ENCODE results near the gene MPND.
"Not testable (repeated sequence)": the region's sequence is repeated elsewhere in the genome, so short reads cannot be mapped to it uniquely, and the experiment has no call there.

Gene MPND

GRCh38 chr19:4327877-4328242 is 15.5 kb upstream of the MPND start:
- Histone ChIP-seq H3K4me3 (ENCODE audit: low read depth, low read length, poor library complexity, severe bottlenecking) (no peak overlapping the region), H3K4me2 (ENCODE audit: low read length) (no peak overlapping the region)

GRCh38 chr19:4328243-4328990 is 14.9 kb upstream of the MPND start:
- Histone ChIP-seq H4K20me1 (ENCODE audit: insufficient read depth, low read length) (no peaks in the 10 kb centered on the region), H3K9me3 (ENCODE audit: low read length) (no peaks in the 10 kb centered on the region), H3K4me3 (ENCODE audit: low read depth, low read length, poor library complexity, severe bottlenecking) (no peak overlapping the region), H3K9ac (ENCODE audit: low read length) (no peak overlapping the region), H3K4me1 (ENCODE audit: insufficient read depth, low read length, severe bottlenecking) (no peaks in the 10 kb centered on the region), H3F3A (ENCODE audit: insufficient read depth, low read length) (no peaks in the 10 kb centered on the region), H3K79me2 (ENCODE audit: insufficient read depth, low read length) (no peaks in the 10 kb centered on the region), H2AFZ (ENCODE audit: low read length) (no peak overlapping the region), H3K27me3 (ENCODE audit: insufficient read depth, low read length) (no peaks in the 10 kb centered on the region), H3K9me2 (ENCODE audit: low read depth, low read length) (no peaks in the 10 kb centered on the region), H3K36me3 (ENCODE audit: insufficient read depth, low read length) (no peaks in the 10 kb centered on the region), H3K27ac (ENCODE audit: low read depth, low read length, poor library complexity, severe bottlenecking) (no peak overlapping the region), H3K4me2 (ENCODE audit: low read length) (no peak overlapping the region)
- TF ChIP-seq CTCF (IDR thresholded peaks at IDR 0.05; ENCODE audit: low read length) (no peak), EZH2 (IDR thresholded peaks at IDR 0.05; ENCODE audit: borderline replicate concordance, low read length) (no peak)

More at GRCh38 chr19:4327877-4328242, 15.5 kb upstream of the MPND start:
- H3F3A ChIP-seq (ENCODE audit: insufficient read depth, low read length) = no peaks in the 10 kb centered on the region
- H3K4me1 ChIP-seq (ENCODE audit: insufficient read depth, low read length, severe bottlenecking) = no peaks in the 10 kb centered on the region
- no peak overlapping the region for H3K9ac ChIP-seq (ENCODE audit: low read length)
- H3K9me2 ChIP-seq (ENCODE audit: low read depth, low read length) = no peaks in the 10 kb centered on the region
- TF ChIP-seq CTCF (IDR thresholded peaks at IDR 0.05; ENCODE audit: low read length) = no peak
- no peak for TF ChIP-seq EZH2 (IDR thresholded peaks at IDR 0.05; ENCODE audit: borderline replicate concordance, low read length)
- no peaks in the 10 kb centered on the region for H4K20me1 ChIP-seq (ENCODE audit: insufficient read depth, low read length)
- H2AFZ ChIP-seq (ENCODE audit: low read length) = no peak overlapping the region
- no peaks in the 10 kb centered on the region for H3K36me3 ChIP-seq (ENCODE audit: insufficient read depth, low read length)
- no peaks in the 10 kb centered on the region for H3K79me2 ChIP-seq (ENCODE audit: insufficient read depth, low read length)
- no peak overlapping the region for H3K27ac ChIP-seq (ENCODE audit: low read depth, low read length, poor library complexity, severe bottlenecking)
- H3K9me3 ChIP-seq (ENCODE audit: low read length) = no peaks in the 10 kb centered on the region
- H3K27me3 ChIP-seq (ENCODE audit: insufficient read depth, low read length) = no peaks in the 10 kb centered on the region

- not testable (repeated sequence) for H4K20me1 ChIP-seq (ENCODE audit: insufficient read depth, low read length); H2AFZ ChIP-seq (ENCODE audit: low read length); H3K9me2 ChIP-seq (ENCODE audit: low read depth, low read length); H3K4me3 ChIP-seq (ENCODE audit: low read depth, low read length, poor library complexity, severe bottlenecking); H3K36me3 ChIP-seq (ENCODE audit: insufficient read depth, low read length); H3F3A ChIP-seq (ENCODE audit: insufficient read depth, low read length); H3K79me2 ChIP-seq (ENCODE audit: insufficient read depth, low read length); H3K4me2 ChIP-seq (ENCODE audit: low read length); H3K27me3 ChIP-seq (ENCODE audit: insufficient read depth, low read length); H3K9me3 ChIP-seq (ENCODE audit: low read length); H3K4me1 ChIP-seq (ENCODE audit: insufficient read depth, low read length, severe bottlenecking); H3K27ac ChIP-seq (ENCODE audit: low read depth, low read length, poor library complexity, severe bottlenecking); H3K9ac ChIP-seq (ENCODE audit: low read length)
Measured at GRCh38 chr19:4328991-4329681, 14.2 kb upstream of the MPND start.

Data from OCI-LY1 (cell line).